CD4-positive, alpha-beta T cell (primary cell): ENCODE results near the gene FAM53A. TPM values are rescaled to one million over a fixed set of nuclear protein-coding genes. Genes with fewer than 3 reads are reported as not detected.

Experiments used
- ATAC-seq: fragments of 200-7000 bp; cut with Tn5 transposase; one replicate; pipeline ENCODE4 v1.10.0; 2022; ENCODE audit warnings: mild to moderate bottlenecking; ENCODE audit not compliant: poor library complexity
- CTCF ChIA-PET: fragments of 350-600 bp; sonication (Branson Sonifier 250); formaldehyde crosslinking; loops from one replicate; lab custom pipeline; 2021; ENCODE audit warnings: antibody characterized with exemption, inconsistent platforms; lab: Charles Lee
- POLR2A ChIA-PET: fragments of 350-600 bp; sonication (Branson Sonifier 250); formaldehyde crosslinking; loops from one replicate; lab custom pipeline; 2021; ENCODE audit warnings: antibody characterized with exemption, inconsistent platforms; lab: Charles Lee
- DNase-seq, 14 experiments: peaks; one replicate each; pipeline ENCODE4 v3.0.0-alpha.2; 2013 to 2020; ENCODE audit warnings: mixed read lengths in 2 of 14
- H3K27ac ChIP-seq, 2 donors: one replicate each; pipeline versions ENCODE4 v1.5.1 to v1.7.0; 2013; ENCODE audit warnings: low read length in 2 of 2, low read depth in 1 of 2, mild to moderate bottlenecking in 1 of 2
- H3K27me3 ChIP-seq, 2 experiments: 1 replicate in 1 of 2; 2 replicates in 1 of 2; pipeline versions ENCODE4 v1.6.1 to v1.7.0; 2013; ENCODE audit warnings: low read length in 2 of 2, control low read depth in 1 of 2, mild to moderate bottlenecking in 1 of 2, moderate library complexity in 1 of 2; ENCODE audit not compliant: insufficient read depth in 2 of 2, control insufficient read depth in 1 of 2
- H3K36me3 ChIP-seq: one replicate; pipeline ENCODE4 v1.6.1; 2013; ENCODE audit warnings: low read length, control low read depth; ENCODE audit not compliant: insufficient read depth
- H3K4me1 ChIP-seq: one replicate; pipeline ENCODE4 v1.6.1; 2013; ENCODE audit warnings: low read length, control low read depth; ENCODE audit not compliant: insufficient read depth
- H3K4me3 ChIP-seq: one replicate; pipeline ENCODE4 v1.5.1; 2013; ENCODE audit warnings: mild to moderate bottlenecking, low read length, moderate library complexity
- H3K9me3 ChIP-seq, 2 experiments: 1 replicate in 1 of 2; 2 replicates in 1 of 2; pipeline versions ENCODE4 v1.6.1 to v1.7.0; 2013; ENCODE audit warnings: low read length in 2 of 2, mild to moderate bottlenecking in 2 of 2, control low read depth in 1 of 2, moderate library complexity in 1 of 2; ENCODE audit not compliant: control insufficient read depth in 1 of 2, insufficient read depth in 1 of 2
- H3K27ac Mint-ChIP-seq: one replicate; pipeline ENCODE4 v1.8.0; 2020; ENCODE audit warnings: mixed read lengths
- H3K27me3 Mint-ChIP-seq: one replicate; pipeline ENCODE4 v1.8.0; 2021; ENCODE audit warnings: mixed read lengths
- H3K36me3 Mint-ChIP-seq: one replicate; pipeline ENCODE4 v1.8.0; 2021; ENCODE audit warnings: low read depth, mixed read lengths
- H3K4me1 Mint-ChIP-seq: one replicate; pipeline ENCODE4 v1.8.0; 2021; ENCODE audit warnings: low read depth, mixed read lengths
- H3K4me3 Mint-ChIP-seq: one replicate; pipeline ENCODE4 v1.8.0; 2020; ENCODE audit warnings: mild to moderate bottlenecking, mixed read lengths
- H3K9me3 Mint-ChIP-seq: one replicate; pipeline ENCODE4 v1.8.0; 2020; ENCODE audit warnings: mixed read lengths
- intact Hi-C, 2 experiments: fragments of 100-400 bp; cut with DNase I in 1 of 2; cut with micrococcal nuclease in 1 of 2; formaldehyde crosslinking; loops; one replicate each; pipeline versions ENCODE4 v1.15.1 to v1.9.0; 2023 to 2025; cut with DNase I, micrococcal nuclease
- total RNA-seq, 174 experiments: library from RNA in 2 of 174; stranded (reverse) in 2 of 174; gene quantifications; one replicate each; pipeline ENCODE4 v1.2.3 and lab custom pipeline; 2021 to 2026
- TF ChIP-seq, protein P1 (sequence below): fragments of 200-600 bp; IDR thresholded peaks from one replicate; pipeline ENCODE4 v1.8.0; 2022; ENCODE audit warnings: antibody characterized with exemption, mild to moderate bottlenecking

The FAM53A gene
- total RNA-seq, 2 experiments from 2014 or later: 0.93 to 2.4 TPM

DNA sequence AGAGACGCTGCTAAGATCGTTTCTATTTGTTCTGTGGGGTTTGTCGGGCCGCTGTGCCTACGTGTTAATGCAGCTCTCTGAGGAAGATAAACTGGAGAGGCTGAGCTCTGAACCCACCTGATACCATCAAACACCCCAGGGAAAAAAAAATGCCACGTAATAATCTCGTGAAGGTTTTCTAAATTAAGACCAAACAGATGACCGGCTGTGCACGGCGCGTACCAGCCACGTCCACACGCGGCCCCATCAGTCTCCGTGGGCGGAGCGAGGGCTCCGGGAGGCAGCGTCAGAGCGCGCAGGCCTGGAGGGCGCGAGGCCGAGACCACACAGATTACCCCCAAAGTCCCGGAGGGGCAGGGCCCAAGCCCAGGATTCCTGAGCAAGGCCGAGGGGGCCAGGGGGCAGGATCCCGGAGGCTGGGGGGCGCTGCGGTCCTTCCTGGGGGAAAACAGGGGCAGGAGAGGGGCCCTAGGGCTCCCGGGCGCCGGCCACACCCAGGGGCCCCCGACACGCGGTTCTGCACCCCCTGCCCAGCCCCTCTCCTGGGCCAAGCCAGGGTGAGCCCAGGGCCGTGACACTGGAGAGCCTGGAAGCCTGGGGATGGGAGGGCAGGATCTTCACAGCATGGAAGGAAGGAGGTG, 91.9 kb downstream of the FAM53A start:
- Histone ChIP-seq H3K27ac (no peak overlapping the region), H3K9me3 (peaks cover 11 to 34% of the 10 kb centered on the region in 2 experiments), H3K36me3 (no peaks in the 10 kb centered on the region), H3K4me3 (no peak overlapping the region), H3K4me1 (no peaks in the 10 kb centered on the region), H3K27me3 (peaks cover 0 to 4% of the 10 kb centered on the region in 2 experiments)
- DNase-seq (no peak), ATAC-seq (no peak)
- TF ChIP-seq, protein P1, sequence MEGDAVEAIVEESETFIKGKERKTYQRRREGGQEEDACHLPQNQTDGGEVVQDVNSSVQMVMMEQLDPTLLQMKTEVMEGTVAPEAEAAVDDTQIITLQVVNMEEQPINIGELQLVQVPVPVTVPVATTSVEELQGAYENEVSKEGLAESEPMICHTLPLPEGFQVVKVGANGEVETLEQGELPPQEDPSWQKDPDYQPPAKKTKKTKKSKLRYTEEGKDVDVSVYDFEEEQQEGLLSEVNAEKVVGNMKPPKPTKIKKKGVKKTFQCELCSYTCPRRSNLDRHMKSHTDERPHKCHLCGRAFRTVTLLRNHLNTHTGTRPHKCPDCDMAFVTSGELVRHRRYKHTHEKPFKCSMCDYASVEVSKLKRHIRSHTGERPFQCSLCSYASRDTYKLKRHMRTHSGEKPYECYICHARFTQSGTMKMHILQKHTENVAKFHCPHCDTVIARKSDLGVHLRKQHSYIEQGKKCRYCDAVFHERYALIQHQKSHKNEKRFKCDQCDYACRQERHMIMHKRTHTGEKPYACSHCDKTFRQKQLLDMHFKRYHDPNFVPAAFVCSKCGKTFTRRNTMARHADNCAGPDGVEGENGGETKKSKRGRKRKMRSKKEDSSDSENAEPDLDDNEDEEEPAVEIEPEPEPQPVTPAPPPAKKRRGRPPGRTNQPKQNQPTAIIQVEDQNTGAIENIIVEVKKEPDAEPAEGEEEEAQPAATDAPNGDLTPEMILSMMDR: no peak
- peaks cover 5% of the 10 kb centered on the region for H3K9me3 Mint-ChIP-seq
- H3K36me3 Mint-ChIP-seq: no peaks in the 10 kb centered on the region
- intact Hi-C loops: no loop called here
- CTCF ChIA-PET: no interaction called here
- POLR2A ChIA-PET: no interaction called here
- H3K4me1 Mint-ChIP-seq: no peaks in the 10 kb centered on the region
- no peak overlapping the region for H3K4me3 Mint-ChIP-seq
- no peaks in the 10 kb centered on the region for H3K27me3 Mint-ChIP-seq
- no peak overlapping the region for H3K27ac Mint-ChIP-seq

DNA sequence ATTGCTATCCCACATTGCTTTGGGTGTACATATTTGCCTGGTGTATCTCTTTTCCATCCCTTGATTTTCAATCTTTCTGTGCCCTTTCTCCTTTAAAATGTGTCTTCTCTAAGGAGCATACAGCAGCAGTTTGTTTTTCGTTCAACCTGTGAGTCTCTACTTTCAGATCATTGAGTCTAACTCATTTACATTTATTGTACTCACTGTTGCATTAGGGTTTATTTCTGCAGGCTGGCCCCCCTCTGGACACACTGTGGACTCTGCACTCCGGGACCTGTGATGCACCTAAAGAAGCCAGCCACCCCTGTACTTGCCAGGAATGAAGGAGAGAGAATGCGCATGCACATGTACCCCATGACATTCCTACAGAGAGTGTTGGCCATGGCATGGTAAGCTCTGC, 93.0 kb downstream of the FAM53A start:
- H3K4me3 ChIP-seq: no peak overlapping the region
- Mint-ChIP-seq H3K27me3 (no peaks in the 10 kb centered on the region), H3K4me3 (no peak overlapping the region), H3K9me3 (peaks cover 5% of the 10 kb centered on the region), H3K27ac (no peak overlapping the region), H3K4me1 (no peaks in the 10 kb centered on the region), H3K36me3 (no peaks in the 10 kb centered on the region)
- H3K9me3 ChIP-seq: peaks cover 11 to 29% of the 10 kb centered on the region in 2 experiments
- H3K36me3 ChIP-seq: no peaks in the 10 kb centered on the region
- no peak for ATAC-seq
- intact Hi-C loops: no loop called here
- no peak overlapping the region for H3K27ac ChIP-seq
- ChIA-PET CTCF (no interaction called here), POLR2A (no interaction called here)
- TF ChIP-seq, protein P1: no peak
- H3K27me3 ChIP-seq: peaks cover 0 to 4% of the 10 kb centered on the region in 2 experiments
- no peaks in the 10 kb centered on the region for H3K4me1 ChIP-seq
- no peak for DNase-seq

DNA sequence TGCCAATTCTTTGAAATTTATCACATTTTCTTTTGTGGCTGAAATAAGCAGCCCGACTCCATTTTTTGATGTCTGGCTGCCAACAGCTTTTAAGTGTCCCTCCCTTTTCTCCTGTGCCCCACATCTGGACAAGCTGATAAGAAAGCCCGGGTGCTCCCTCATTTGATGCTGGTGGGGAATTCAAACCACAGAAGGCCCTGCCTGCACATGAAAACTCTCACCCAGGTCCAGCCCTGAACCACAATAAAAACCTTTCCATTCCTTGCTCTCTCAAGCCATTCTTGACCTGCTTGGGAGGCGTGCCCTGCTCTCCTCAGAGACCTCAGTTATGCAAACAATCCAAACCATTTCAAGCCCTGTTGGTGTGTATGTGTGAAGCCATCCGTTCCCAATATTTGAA, 93.9 kb downstream of the FAM53A start:
- H3K9me3 ChIP-seq: peaks cover 11 to 26% of the 10 kb centered on the region in 2 experiments
- Mint-ChIP-seq H3K27me3 (no peaks in the 10 kb centered on the region), H3K4me3 (no peak overlapping the region), H3K27ac (no peak overlapping the region), H3K9me3 (peaks cover 5% of the 10 kb centered on the region), H3K36me3 (no peaks in the 10 kb centered on the region), H3K4me1 (no peaks in the 10 kb centered on the region)
- peaks cover 0 to 4% of the 10 kb centered on the region in 2 experiments for H3K27me3 ChIP-seq
- no peaks in the 10 kb centered on the region for H3K4me1 ChIP-seq
- H3K27ac ChIP-seq: no peak overlapping the region
- POLR2A ChIA-PET: interaction anchor here (1.2 kb wide), 1 partner anchor 10 kb away, joined by 3 read pairs; no protein-coding TSS in a partner anchor
- intact Hi-C loops: no loop called here
- no peak for ATAC-seq
- H3K36me3 ChIP-seq: no peaks in the 10 kb centered on the region
- H3K4me3 ChIP-seq: no peak overlapping the region
- TF ChIP-seq, protein P1: no peak
- CTCF ChIA-PET: no interaction called here
- no peak for DNase-seq

Other genes starting within 250 kb of the FAM53A start
- 10 to 100 TPM; 45.8 to 47.6 TPM for gene SLBP, start 28.0 kb upstream of the FAM53A start, total RNA-seq
- 10 to 100 TPM; 17.2 to 17.6 TPM for gene TMEM129, start 37.0 kb upstream of the FAM53A start, total RNA-seq
- gene TACC3, start 37.2 kb upstream of the FAM53A start, total RNA-seq: 100 to 1,000 TPM; 123 TPM
- gene FGFR3, start 109.0 kb upstream of the FAM53A start, total RNA-seq: under 1 TPM in 1 of 2 experiments, not detected in 1; 0.33 TPM
- 10 to 100 TPM; 21.2 to 25.2 TPM for gene LETM1, start 171.8 kb upstream of the FAM53A start, total RNA-seq
- gene NSD2, start 187.1 kb upstream of the FAM53A start, total RNA-seq: 10 to 100 TPM; 42.4 to 45.8 TPM